MG63 (cell line): ENCODE measurements around the gene ESR1. TPM values are rescaled to one million over a fixed set of nuclear protein-coding genes. Genes with fewer than 3 reads are reported as not detected.

Experiments
- DNase-seq: peaks from one replicate; pipeline ENCODE4 v3.0.0-alpha.2; 2020
- H3K27me3 ChIP-seq: fragments of 250-450 bp; sonication (Bioruptor Pico); 2 replicates; pipeline ENCODE4 v1.5.1; 2020; ENCODE audit warnings: mild to moderate bottlenecking, moderate library complexity
- H3K36me3 ChIP-seq: fragments of 250-450 bp; sonication (Bioruptor Pico); 2 replicates; pipeline ENCODE4 v1.5.1; 2020; ENCODE audit warnings: mild to moderate bottlenecking, moderate library complexity
- H3K4me3 ChIP-seq: fragments of 250-450 bp; sonication (Bioruptor Pico); 2 replicates; pipeline ENCODE4 v1.5.1; 2020; ENCODE audit warnings: mild to moderate bottlenecking, moderate library complexity
- H3K9me3 ChIP-seq: fragments of 250-450 bp; sonication (Bioruptor Pico); 2 replicates; pipeline ENCODE4 v1.5.1; 2020; ENCODE audit warnings: mild to moderate bottlenecking, moderate library complexity
- total RNA-seq: library from RNA; depleted of rRNA; stranded (reverse); fragments of >200 nt; shearing (Covaris generic); gene quantifications from 2 replicates; pipeline ENCODE4 v1.2.3, GENCODE V29; 2014; ENCODE audit warnings: low replicate concordance

ESR1 gene
- total RNA-seq, 1 experiment from 2014 or later, result not detected

DNA sequence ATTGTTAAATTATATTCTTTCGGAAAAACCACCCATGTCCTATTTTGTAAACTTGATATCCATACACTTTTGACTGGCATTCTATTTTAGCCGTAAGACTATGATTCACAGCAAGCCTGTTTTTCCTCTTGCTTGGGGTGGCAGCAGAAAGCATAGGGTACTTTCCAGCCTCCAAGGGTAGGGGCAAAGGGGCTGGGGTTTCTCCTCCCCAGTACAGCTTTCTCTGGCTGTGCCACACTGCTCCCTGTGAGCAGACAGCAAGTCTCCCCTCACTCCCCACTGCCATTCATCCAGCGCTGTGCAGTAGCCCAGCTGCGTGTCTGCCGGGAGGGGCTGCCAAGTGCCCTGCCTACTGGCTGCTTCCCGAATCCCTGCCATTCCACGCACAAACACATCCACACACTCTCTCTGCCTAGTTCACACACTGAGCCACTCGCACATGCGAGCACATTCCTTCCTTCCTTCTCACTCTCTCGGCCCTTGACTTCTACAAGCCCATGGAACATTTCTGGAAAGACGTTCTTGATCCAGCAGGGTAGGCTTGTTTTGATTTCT is 2.1 kb upstream of the ESR1 start:
- no peaks in the 10 kb centered on the region for H3K36me3 ChIP-seq
- H3K4me3 ChIP-seq, result no peak overlapping the region
- DNase-seq, result no peak
- H3K9me3 ChIP-seq, result no peaks in the 10 kb centered on the region
- H3K27me3 ChIP-seq, result peaks cover 17% of the 10 kb centered on the region

DNA sequence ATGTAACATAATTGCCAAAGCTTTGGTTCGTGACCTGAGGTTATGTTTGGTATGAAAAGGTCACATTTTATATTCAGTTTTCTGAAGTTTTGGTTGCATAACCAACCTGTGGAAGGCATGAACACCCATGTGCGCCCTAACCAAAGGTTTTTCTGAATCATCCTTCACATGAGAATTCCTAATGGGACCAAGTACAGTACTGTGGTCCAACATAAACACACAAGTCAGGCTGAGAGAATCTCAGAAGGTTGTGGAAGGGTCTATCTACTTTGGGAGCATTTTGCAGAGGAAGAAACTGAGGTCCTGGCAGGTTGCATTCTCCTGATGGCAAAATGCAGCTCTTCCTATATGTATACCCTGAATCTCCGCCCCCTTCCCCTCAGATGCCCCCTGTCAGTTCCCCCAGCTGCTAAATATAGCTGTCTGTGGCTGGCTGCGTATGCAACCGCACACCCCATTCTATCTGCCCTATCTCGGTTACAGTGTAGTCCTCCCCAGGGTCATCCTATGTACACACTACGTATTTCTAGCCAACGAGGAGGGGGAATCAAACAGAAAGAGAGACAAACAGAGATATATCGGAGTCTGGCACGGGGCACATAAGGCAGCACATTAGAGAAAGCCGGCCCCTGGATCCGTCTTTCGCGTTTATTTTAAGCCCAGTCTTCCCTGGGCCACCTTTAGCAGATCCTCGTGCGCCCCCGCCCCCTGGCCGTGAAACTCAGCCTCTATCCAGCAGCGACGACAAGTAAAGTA is 547 bp upstream of the ESR1 start:
- Histone ChIP-seq H3K27me3 (peaks cover 20% of the 10 kb centered on the region), H3K4me3 (no peak overlapping the region), H3K36me3 (no peaks in the 10 kb centered on the region), H3K9me3 (no peaks in the 10 kb centered on the region)
- DNase-seq, result no peak

DNA sequence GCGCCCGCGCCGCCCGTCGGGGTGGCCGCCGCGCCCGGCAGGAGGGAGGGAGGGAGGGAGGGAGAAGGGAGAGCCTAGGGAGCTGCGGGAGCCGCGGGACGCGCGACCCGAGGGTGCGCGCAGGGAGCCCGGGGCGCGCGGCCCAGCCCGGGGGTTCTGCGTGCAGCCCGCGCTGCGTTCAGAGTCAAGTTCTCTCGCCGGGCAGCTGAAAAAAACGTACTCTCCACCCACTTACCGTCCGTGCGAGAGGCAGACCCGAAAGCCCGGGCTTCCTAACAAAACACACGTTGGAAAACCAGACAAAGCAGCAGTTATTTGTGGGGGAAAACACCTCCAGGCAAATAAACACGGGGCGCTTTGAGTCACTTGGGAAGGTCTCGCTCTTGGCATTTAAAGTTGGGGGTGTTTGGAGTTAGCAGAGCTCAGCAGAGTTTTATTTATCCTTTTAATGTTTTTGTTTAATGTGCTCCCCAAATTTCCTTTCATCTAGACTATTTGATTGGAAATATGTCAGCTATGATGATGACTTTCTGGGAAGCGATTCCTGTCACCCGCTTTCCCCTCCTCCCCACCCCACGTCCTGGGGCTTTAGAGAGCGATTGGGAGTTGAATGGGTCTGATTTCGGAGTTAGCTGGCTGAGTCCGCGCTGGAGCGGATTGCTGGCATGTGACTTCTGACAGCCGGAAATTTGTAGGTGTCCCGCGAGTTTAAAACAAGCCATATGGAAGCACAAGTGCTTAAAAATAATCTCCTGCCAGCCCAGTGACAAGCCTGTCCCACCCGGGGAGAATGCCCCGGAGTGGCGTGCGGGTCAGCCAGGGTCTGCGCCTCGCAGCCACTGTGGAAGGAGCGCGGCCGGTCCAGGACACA is 1.1 kb downstream of the ESR1 start:
- no peaks in the 10 kb centered on the region for H3K9me3 ChIP-seq
- H3K4me3 ChIP-seq, result no peak overlapping the region
- no peak for DNase-seq
- no peaks in the 10 kb centered on the region for H3K36me3 ChIP-seq
- H3K27me3 ChIP-seq, result peaks cover 26% of the 10 kb centered on the region

DNA sequence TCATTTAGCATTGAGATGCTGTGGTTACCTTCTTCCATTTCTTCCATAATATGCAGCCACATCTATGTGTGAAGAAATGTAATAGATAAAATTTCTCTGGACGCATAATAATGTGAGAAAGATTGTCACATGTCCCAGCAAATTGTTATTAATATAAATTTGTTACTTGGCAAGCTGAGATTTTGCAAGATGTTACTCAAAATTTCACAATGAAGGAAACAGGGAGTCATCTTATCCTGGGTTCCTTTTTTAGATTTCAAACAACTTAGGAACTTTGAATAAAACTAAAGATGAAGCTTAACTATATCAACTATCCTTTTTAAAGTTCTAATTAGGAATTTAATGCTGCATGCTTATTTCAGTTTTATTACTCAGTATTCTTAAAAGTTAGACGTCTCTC is 3.6 kb downstream of the ESR1 start:
- H3K4me3 ChIP-seq, result no peak overlapping the region

DNA sequence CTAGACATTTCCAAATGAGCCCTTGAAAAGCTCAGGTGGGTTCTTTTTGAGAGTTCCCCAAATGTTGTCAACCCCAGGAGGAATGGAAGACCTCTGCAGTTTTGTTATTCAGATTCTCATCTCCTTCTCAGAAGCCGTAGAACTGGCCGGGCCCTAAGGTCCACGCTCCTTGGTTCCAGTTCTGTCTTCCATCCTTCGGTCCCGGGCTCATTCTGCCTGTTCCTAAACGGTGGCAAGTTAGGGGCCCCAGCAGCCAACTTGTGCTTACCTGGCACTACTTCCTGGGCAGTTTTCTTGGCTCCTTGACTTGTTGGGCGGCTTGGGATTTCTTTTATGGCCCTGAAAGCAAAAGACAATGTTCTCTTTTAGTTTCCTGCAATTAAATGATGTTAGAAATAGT is 6.4 kb downstream of the ESR1 start:
- no peak for DNase-seq
- peaks cover 28% of the 10 kb centered on the region for H3K27me3 ChIP-seq
- no peak overlapping the region for H3K4me3 ChIP-seq
- no peaks in the 10 kb centered on the region for H3K36me3 ChIP-seq
- no peaks in the 10 kb centered on the region for H3K9me3 ChIP-seq

More for the DNA sequence above, 3.6 kb downstream of the ESR1 start:
- DNase-seq, result no peak
- Histone ChIP-seq H3K27me3 (peaks cover 36% of the 10 kb centered on the region), H3K9me3 (no peaks in the 10 kb centered on the region), H3K36me3 (no peaks in the 10 kb centered on the region)

DNA sequence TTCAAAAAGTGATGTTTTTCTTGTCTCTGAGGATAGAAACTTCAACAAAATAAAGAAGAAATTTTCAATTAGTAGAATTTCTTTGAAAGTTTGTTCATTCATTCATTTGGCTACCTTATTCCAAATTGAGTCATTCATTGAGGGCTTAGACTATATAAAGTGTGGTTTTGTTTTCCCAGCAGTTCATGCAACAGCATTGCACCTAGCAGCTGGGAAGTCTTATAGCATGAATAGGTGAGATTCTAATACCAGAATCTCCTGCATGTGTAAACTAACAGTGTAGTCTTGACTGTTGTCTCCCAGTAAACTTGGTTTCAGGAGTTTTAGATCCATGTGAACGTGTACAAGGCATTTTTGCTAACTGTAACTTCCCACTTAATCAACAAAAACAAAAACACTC is 7.1 kb downstream of the ESR1 start:
- Histone ChIP-seq H3K36me3 (no peaks in the 10 kb centered on the region), H3K9me3 (no peaks in the 10 kb centered on the region), H3K4me3 (no peak overlapping the region), H3K27me3 (peaks cover 26% of the 10 kb centered on the region)
- no peak for DNase-seq

DNA sequence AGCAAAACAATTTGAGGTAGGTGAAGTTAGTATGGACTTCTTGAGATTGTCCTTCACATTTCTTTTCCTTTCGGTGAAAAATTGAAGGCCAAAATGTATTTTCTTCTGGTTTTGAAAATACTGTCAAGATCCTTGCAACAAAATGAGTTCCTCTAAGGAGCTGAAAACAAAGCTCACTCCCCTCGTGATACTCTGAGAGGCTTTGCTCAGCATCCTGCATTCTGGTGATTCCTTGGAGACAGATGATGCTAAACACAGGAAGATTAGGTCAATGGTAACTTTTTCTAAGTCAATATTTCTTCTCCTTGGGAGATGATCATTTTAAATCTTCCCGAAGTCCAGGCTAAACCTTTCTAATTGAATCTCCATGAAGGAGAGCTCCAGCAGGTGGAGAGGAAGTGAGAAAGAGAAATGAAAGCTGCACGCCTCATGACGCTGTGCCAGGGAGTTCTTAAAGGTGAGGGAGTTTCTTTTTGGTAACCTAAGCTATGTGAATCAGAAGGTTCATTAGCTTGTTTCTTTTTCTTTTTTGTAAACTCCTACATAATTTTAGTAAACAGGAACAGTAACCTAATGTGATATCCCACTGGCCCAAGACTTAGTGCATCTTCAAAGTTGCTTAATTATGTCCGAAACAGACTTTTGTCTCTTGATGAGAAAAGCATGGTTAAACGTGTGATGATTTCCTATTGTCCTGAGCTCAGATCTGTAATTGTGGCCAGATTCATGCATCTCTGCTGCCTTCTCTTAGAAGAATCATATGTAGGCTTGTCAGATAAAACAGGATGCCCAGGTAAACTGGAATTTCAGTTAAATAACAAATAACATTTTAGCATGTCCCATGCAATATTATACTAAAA is 15.0 kb downstream of the ESR1 start:
- no peaks in the 10 kb centered on the region for H3K36me3 ChIP-seq
- no peak overlapping the region for H3K4me3 ChIP-seq
- H3K9me3 ChIP-seq, result no peaks in the 10 kb centered on the region
- H3K27me3 ChIP-seq, result 0 out of 2 replicates have a peak, but pooled peaks cover 6% of the 10 kb centered on the region
- no peak for DNase-seq

DNA sequence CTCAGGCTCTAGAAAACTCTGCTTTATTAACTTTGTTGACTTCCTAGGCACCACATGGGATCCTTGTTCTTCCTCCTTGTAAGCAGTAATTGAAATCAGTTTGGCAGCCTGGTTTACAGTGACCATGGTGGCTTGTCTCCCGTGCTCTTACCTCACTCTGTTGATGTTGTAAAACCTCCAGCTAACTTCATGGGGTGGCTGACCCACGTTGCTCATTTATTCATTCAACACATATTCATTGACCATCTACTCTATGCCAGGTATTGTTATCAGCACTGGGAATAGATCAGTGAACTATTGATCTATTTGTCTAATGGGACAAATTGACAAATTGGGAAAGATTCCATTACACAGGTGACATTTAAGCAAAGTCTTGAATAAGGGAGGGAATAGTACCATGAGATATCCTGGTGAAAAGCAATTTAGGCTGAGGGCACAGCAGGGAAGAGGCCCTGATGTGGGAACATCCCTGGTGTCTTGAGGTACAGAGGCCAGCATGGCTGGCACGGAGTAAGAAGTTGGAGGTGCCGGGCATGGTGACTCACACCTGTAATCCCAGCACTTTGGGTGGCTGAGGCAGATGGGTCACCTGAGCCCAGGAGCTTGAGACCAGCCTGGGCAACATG is 19.1 kb downstream of the ESR1 start:
- Histone ChIP-seq H3K36me3 (no peaks in the 10 kb centered on the region), H3K4me3 (no peak overlapping the region), H3K27me3 (no peaks in the 10 kb centered on the region), H3K9me3 (no peaks in the 10 kb centered on the region)
- DNase-seq, result no peak

DNA sequence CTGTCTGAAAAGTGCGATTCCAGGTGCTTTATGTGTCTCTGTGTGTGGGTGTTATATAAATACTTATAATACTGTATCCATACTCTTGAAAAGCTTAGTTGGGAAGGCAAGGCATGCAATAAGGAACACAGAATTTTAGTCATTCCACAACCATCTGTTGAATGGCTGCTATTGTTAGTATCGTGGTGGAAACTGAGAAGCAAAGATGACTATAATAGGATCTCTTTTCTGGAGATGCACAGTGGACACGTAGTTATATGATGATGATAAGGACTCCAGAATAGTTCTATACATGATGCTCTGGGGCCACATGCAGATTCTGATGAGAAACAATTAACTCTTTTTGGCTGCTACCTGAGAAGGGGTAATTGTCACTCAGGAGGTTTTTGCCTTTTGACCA is 25.2 kb downstream of the ESR1 start:
- H3K36me3 ChIP-seq, result no peaks in the 10 kb centered on the region

DNA sequence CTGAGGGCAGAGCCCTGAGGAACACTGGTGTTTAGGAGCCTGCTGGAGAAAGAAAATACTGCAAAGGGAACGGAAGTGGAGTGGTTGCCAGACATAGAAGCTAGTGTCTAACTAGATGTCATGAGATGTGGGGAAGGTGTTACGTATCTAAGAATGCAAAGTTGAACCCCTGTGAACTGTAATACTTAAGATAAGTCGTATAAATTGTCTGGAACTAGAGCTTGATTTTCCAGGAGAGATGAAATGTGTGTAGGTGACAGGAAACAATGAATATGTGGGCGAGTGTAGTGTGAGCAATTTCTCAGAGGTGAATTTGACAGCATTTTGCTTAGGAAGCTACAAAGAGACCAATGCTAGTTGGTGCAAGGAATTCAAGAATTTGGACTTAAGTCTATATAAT is 27.9 kb downstream of the ESR1 start:
- Histone ChIP-seq H3K4me3 (no peak overlapping the region), H3K36me3 (no peaks in the 10 kb centered on the region), H3K27me3 (no peaks in the 10 kb centered on the region), H3K9me3 (no peaks in the 10 kb centered on the region)
- no peak for DNase-seq

More for the DNA sequence above, 25.2 kb downstream of the ESR1 start:
- DNase-seq, result no peak
- Histone ChIP-seq H3K27me3 (no peaks in the 10 kb centered on the region), H3K4me3 (no peak overlapping the region), H3K9me3 (no peaks in the 10 kb centered on the region)

DNA sequence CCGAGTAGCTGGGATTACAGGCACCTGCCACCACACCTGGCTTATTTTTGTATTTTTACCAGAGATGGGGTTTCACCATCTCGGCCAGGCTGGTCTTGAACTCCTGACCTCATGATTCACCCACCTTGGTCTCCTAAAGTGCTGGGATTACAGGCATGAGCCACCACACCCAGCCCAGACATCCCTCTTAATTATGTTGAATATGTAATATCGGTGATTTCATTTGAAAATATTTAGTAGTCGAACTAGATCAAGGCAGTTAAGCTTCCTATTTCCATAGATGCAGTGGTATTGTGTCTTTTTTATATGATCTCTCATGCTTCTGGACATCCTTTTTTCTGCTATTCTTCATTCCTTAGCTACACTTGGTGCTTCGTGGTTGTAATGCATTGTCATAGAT is 29.7 kb downstream of the ESR1 start:
- Histone ChIP-seq H3K9me3 (no peaks in the 10 kb centered on the region), H3K27me3 (no peaks in the 10 kb centered on the region), H3K4me3 (no peak overlapping the region), H3K36me3 (no peaks in the 10 kb centered on the region)
- no peak for DNase-seq

DNA sequence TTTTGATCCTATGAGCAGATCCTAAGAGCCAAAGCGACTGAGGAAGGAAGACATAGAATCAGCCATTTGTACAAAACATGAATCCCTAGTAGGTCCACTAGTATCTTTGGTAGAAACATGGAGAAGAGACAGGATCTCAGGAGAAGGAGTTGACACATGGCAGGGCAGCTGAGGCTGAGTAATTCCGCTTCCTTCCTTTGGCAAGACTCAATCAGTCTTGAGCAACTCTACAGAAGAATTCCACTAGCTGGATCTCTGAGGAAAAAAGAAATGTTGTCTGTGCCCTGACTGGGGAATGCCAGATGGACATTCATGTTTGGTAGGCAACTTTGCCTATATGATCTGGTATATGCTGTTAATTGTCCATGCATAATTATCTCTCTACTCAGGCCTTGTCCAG is 35.3 kb downstream of the ESR1 start:
- H3K36me3 ChIP-seq, result no peaks in the 10 kb centered on the region
- no peak overlapping the region for H3K4me3 ChIP-seq
- no peaks in the 10 kb centered on the region for H3K27me3 ChIP-seq
- H3K9me3 ChIP-seq, result no peaks in the 10 kb centered on the region
- no peak for DNase-seq

DNA sequence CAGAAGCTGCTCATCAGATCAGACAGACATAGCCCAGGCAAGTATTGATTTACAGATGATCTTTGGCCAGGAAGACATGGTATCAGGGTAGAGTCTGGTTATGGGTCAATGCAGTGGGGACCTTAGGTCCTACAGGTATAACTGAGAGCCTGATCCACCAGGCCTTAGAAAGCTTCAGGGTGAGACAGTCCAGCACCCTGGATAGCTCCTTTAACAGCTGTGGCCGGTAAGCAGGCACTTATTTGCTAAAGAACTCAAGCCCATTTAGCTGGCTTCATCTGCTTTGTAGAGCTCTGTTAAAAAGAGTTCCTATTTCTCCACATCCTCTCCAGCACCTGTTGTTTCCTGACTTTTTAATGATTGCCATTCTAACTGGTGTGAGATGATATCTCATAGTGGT is 39.6 kb downstream of the ESR1 start:
- Histone ChIP-seq H3K27me3 (no peaks in the 10 kb centered on the region), H3K4me3 (no peak overlapping the region), H3K9me3 (no peaks in the 10 kb centered on the region), H3K36me3 (no peaks in the 10 kb centered on the region)
- peak; percentile 17 for DNase-seq

DNA sequence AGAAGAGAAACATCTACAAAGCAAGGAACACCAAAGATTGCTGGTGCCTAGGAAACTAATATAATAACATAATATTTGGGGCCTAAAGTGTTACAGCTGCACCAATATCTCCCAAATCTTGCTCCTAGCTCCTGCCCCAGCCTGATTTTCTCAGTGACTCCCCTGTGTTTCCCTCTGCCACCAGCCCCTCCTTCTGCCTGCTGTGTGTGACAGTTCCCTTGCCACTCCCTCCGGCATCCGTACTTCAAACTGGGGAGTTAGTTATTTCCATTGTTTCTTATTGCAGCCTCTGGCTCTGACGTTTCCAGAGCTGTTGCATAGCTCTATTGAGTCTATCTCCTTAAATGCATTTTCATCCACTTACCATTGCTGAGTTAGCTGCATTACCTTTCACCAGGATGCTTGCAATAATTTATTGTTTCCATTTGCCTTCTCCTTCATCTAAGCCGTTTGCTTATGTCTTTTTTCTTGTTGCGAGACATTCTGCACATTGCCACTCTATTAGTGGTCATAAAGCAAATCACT is 43.1 kb downstream of the ESR1 start:
- H3K27me3 ChIP-seq, result no peaks in the 10 kb centered on the region
- DNase-seq, result no peak
- H3K4me3 ChIP-seq, result no peak overlapping the region
- H3K9me3 ChIP-seq, result no peaks in the 10 kb centered on the region
- H3K36me3 ChIP-seq, result no peaks in the 10 kb centered on the region

DNA sequence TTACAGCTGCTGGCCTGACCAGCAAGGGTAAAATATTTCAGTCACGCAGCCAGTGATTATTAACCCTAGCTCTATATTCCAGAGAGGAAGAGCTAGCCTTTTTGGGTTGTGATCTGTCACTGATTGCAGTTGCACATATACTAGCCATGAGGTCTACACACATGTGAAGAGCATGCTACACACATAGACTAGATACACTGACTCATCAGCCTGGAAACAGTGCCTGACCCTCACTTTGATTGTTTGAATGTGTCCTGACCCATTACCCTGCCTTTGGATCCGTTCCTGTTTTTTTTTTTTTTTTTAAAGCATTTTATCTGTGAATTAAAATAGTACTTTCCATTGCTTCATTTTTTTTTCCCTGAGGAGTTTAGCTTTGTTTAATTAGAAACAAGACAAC is 50.8 kb downstream of the ESR1 start:
- no peaks in the 10 kb centered on the region for H3K9me3 ChIP-seq
- no peak for DNase-seq
- H3K36me3 ChIP-seq, result no peaks in the 10 kb centered on the region

DNA sequence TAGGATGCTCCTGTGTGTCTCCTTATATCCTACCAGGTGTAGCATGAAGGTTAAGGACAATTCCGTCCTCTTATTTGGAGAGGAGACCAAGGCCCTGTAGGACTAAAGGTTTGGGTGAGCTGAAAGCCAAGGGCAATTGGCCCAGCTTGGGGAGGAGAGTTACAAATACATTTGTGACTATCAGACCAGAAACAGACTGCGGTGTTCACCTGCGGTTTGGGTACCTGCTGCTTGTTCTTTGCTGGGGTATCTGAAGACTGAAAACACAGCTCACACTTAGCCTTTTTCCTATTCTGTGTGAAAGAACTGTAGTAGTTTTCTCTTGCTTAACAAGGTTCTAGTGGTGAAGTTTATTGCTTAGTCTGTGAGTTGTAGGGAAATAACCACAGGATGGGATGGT is 55.0 kb downstream of the ESR1 start:
- Histone ChIP-seq H3K27me3 (no peaks in the 10 kb centered on the region), H3K36me3 (no peaks in the 10 kb centered on the region), H3K4me3 (no peak overlapping the region), H3K9me3 (no peaks in the 10 kb centered on the region)
- DNase-seq, result no peak

More for the DNA sequence above, 50.8 kb downstream of the ESR1 start:
- Histone ChIP-seq H3K4me3 (no peak overlapping the region), H3K27me3 (no peaks in the 10 kb centered on the region)
